Activated CD4-positive, alpha-beta T cell treated with anti-CD3 and anti-CD28 coated beads for 1 hour (primary cell): ENCODE measurements around the gene CACNA1C.

ENCODE experiments used
- DNase-seq: peaks from one replicate; pipeline ENCODE4 v3.0.0-alpha.2; 2020

The CACNA1C gene

DNA sequence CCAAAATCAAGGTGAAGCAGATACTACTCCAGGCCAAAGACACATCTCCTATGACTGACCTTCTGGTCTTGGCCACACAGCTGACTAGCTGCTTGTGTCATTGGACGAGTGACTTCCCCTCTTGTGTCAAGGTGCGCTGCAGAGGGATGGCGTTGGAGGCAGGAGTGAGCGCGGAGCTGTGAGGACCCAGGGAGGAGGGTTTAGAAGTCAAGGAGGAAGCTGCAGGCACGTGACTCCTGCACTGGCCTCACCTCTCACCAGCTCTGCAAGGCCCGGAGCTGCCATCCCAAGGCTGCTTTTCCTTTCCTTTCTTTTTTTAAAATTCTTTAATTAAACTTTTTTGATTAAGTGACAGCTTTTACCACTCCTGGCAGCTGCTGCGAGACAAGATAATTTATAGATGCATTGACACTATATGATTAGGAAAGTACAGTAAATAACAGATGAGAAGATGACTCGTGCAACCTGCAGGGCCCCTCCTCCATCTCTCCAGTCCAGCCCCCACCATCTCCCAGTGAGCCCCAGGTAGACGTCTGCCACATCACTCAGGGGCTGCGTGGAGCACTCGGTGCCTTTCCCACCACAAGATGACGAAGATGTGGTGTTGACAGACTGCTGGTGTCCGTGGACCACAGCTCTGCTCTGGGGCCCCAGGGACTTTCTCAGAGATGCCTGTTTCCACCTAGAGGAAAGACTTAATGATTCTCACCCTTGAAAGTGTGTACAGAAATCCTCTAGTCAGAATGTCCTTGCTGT, 350.6 kb downstream of the CACNA1C start:
- no peak for DNase-seq

DNA sequence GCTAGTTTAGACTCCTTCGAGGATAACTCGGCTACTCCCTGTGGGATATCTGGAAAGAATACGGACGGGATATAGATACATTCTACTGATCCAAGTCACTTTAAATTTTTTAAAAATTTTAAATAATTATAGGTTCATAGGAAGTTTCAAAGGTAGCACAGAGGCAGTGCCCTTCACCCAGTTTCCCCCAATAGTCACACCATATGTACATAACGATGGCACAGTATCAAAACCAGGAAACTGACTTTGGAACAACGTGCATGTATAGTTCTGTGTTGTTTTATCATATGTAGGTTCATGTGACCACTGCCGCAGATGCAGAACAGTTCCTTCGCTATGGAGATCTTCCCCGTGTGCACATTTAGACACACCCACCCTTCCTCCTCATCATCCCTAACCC, 352.3 kb downstream of the CACNA1C start:
- no peak for DNase-seq

DNA sequence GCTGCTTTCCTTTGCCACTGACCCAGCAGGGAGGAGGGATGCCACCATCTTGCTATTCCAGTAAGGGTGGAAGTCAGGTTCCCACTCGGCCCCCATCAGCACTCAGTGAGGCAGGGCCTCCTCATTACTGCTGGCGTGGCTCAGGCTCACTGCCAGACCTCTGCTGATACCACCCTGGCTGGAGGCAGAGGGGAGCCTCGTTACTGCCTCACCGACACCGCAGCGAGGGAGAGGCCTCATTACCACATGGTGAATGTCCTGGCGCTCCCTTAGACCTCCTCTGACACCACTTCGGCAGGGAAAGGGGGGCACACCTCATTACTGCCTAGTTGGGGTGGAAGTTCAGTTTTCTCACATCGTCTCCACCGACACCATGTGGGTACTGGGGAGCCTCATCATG, 354.1 kb downstream of the CACNA1C start:
- DNase-seq: no peak

DNA sequence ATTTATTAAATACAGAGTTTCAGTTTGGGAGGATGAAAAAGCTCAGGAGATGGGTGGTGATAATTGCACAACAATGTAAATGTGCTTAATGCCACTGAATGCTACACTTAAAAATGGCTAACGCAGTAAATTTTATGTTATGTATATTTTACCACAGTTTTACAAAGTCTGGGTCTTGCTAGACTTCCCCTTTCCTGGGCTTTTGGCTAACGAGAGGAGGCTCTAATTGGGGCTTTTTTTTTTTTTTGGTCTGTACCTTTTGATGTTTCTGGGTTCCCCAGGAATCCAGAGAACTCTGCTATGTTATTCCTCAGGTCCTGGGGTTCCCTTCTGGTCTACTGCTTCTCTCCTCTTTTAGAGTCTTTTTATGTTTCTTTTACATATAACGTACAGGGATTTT, 355.5 kb downstream of the CACNA1C start:
- no peak for DNase-seq

DNA sequence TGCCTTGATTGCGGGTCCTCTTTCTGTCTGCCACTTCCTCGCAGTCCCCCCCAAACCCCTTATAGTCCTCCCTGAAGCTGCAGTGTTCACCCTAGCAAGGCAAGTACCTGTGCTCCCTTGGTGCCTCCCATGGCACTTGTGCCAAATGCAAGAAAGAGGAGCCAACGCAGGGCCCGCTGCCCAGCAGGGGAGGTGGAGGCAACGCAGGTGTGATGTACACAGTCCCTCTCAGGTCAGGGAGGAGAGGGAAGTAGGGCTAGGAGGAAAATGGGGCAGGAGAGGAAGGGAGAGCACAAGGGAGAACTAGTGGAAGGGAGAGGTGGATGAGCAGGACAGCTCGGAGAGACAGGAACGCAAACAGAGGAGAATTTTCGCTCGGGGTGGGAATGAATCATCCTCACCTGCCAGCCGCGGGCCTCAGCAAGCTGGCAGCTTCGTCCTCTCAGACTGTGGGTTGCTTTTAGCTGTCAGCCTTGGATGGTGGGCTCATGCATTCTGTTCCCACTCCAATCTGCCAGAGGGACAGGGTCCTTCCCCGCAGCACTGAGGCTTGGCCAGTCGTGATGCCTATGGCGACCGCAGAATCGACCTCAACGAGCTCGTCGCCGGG, 357.0 kb downstream of the CACNA1C start:
- DNase-seq: no peak

DNA sequence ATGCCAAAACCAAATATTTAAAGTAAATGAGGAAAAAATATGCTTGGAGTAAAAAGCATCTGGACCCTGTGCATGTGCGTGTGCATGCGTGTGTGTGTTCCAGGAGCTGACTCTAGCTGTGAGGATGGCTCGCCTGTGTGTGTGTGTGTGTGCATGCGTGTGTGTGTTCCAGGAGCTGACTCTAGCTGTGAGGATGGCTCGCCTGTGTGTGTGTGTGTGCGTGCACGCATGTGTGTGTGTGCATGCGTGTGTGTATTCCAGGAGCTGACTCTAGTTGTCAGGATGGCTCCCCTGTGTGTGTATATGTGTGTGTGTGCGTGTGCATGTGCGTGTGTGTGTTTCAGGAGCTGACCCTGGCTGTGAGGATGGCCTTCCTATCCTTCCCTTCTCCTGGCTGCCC, 357.7 kb downstream of the CACNA1C start:
- DNase-seq: no peak

DNA sequence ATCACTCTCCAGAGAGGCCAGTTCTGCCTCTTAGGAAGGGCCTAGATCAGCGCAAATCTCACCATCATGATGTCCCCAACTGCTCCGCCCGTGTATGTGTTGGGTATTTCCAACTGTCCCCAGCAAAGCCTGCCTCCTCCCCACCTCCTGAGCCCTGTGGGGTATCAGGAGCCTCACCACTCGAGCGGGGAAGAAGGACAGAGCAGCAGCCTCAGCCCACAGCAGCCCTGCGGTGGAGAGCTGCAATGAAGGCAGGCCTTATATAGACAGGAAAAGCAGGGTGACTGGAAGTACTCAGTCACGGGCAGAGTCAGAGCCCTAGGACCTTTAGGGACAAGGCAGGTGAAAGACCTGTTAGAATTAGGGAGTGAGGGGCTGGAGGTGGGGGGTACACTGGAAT, 358.2 kb downstream of the CACNA1C start:
- DNase-seq: no peak

DNA sequence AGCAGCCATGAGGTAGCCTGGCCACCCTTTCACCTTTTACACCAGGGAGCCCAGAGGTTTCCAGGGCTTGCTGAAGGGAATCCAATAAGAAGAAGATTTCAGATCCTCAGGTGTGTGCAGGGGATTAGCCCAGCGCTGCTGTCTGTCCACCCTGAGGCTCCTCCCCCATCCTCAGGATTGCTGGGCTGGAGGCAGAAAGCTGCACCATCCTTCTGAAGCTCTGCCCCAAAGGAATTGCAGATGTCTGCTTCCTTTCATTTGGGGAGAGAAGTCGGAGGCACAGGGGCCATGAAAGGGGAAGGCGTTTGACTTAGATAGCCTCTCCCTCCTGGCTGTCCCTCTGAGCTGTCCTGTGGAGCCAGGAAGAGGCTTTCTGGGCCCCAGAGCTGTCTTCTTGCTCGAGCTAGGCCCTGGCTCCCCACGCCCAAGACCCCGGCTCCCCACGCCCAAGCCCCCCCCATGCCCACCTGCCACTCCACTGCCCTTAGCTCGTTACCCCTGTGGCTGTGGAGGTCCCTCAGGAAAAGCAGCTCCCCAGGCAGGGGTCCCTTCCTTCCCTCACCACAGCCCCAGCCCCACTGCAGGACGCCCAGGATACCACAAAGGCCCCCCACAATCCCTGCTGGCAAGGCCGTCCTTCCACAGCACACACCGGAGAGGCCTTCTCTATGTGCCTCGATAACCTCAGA, 359.0 kb downstream of the CACNA1C start:
- DNase-seq: no peak

DNA sequence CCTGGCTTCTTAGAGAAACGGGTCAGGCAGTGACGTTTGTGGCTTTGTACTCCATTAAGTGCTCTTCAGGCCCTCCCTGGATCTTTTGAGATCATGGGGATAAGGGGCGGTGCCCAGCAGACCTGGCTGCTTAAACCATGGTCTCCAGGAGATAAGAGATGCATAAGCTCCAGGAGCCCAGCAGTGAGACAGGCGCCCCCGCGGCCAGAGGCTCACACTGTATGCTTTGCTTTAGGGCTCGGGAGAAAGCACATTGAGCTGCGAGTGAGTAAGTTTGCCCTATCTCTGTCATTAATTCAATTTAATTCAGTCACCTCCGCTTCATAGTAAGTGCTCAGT, 359.5 kb downstream of the CACNA1C start:
- DNase-seq: no peak

DNA sequence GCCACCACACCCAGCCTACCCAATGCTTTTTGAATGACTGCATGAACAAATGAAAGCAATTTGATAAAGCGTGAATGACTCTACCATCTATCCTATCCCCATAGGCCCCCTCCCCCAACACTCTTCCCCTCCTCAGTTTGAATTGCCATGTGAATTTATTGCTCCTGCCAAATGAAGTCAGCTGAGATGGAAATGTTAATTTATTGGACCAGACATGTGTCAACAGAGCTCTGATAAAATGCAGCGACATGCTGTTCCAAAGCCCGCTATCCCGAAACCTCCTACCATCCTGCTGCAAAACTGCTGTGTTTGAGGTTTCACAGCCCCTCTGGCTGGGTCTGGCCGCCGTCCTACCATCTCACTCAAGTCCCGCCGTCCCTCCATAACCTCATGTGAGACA, 360.5 kb downstream of the CACNA1C start:
- DNase-seq: no peak

DNA sequence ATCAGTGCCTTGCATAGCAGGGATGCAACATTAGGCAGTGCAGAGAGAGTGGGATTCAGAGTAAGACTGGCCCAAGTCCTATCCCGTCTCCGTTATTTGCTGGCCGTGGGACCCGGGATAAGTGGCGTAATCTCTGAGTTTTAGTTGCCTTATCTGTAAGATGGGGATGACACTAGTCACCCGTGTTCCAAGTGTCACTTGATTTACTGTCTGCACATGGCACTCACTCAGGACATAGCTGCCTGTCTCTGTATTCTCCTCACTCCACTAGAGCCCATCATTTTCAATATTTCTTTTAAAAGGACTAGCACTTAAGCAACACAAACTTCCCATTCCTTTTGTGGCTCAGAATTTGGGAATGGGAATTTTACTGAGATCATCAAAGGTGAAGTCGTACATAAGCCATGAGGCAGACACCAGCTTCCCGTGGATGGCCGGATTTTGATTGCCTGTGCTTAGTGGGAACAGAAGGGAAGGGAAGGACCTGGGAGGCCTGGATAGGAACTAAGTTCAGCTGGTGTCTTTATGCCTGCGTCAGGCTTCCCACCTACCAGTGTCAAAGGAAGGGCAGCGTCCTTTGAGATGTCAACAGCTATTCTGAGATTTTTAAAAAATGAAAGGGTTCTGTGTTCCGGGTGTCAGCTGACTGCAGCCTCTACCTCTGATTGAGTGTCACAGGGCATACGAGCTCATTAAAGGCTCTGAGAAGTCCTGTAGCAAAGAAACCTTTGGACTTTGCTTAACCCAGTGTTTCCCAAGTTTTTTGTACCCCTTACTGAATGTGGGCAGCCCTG, 361.4 kb downstream of the CACNA1C start:
- no peak for DNase-seq

DNA sequence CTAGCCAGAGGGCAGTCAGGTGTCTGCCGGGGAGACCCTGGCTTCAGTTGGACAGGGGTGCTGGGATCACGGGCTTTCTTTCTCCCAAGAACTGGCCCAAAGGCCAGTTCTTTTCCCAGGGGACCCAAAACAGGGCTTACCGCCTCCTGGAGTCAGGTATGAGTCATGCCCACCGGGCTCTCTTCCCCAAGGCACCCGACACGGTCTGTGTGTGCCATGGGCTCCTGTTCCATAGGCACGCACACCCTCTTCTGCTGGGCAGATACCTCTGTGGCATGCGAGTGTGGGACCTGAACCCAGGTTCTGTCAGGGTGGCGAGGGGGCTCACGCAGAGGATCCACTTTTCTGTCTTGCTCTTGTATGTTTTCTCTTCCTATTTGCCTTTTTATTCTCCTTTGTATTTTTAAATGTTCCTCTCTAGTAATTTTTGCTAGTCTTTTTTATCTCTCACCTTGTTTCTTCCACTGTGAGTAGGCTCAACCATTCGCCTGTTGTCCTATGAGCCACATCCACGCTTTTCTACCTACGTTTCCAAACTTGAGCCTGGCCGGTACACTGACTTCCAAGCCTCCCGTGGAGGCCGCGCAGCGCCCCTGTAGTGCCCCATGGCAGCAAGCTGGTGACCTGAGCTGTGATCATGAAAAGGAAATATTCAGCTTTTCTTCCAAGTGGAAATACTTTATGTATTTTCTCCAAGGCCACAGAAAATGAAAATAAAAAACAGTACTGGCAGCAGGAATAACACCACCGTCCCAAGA, 362.2 kb downstream of the CACNA1C start:
- DNase-seq: no peak

DNA sequence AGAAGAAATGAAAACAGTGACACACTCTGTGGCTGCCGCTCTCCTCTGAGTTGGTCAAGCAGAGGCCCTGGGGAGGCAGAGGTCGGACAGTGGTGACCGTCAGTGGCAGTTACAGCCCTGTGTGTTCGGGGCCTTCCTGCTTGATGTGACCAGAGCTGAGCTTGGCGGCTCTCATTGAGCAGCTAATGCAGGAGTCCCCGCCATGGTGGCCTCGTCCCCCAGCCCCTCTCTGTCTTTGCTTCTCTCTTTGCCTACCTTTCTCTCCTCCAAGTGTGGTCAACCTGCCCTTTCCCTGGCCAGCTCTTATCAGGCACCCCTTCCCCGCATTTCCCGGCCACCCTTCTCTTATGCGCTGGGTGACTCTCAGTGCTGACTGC, 362.8 kb downstream of the CACNA1C start:
- no peak for DNase-seq

DNA sequence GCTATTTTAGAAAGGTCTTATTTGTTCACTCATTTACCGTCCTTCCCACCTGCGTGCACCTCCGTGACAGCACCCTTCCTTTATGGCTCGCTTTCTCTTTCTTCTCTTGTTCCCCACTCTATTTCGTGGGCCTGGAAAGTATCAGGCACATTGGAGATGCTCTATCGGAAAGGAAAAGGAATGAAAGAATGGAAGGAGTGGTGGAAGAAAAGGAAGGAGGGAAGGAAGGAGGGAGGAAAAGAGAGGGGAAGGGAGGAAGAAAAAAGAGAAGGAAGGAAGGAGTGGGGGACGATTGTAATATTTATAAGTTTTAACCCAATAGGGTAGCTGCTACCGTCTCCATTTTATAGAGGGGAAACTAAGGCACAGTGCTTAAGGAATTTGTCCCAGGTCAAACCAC, 363.4 kb downstream of the CACNA1C start:
- no peak for DNase-seq

DNA sequence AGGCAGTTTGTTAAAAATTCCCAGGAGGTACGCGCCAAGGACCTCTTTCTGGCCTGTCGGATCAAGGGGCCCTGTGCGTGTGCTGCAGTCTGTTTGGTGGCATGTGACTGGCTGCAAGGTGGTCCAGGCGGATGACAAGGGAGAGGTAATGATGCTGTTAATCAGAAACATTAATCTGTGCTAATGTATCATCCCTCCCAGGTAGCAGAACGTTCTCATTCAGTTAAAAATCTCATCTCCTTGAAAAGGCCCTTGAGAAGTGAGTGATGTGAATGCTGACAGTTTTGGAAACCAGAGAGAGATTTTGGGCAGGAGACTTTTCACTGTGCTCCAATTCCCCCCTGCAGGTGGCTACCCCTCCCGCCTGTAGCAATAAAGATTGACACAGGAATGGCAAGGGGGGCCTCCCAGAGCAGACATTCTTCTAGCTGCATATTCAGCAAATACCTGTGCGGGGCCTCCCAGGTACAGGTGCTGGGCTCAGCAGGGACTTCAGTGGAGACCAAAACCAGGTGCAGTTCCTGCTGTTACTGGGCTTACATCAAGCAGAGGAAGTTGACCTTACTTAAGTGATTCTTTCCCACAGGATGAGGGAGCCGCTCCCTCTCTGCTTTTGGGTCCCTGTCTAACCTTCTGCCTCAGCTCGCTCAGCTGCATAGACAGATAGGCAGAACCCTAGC, 364.8 kb downstream of the CACNA1C start:
- DNase-seq: no peak

DNA sequence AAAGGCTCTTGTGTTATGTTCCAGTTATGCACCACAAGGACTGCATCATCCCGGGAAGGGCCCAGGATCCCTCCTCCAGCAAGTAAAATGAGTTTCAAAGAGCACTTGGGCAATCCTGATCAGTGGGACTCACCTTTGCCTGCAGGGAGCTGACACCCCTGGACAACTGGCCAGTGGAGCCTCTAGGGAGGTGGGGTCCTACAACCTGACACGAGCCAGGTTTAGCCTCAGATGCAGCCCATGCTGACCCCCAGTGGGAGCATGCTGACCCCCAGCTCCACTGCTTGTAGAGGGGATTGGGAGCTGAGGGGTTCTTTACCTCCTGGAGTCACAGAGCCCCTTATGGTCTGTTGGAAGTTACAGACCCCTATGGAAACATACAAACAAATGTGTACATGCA, 365.8 kb downstream of the CACNA1C start:
- DNase-seq: no peak

DNA sequence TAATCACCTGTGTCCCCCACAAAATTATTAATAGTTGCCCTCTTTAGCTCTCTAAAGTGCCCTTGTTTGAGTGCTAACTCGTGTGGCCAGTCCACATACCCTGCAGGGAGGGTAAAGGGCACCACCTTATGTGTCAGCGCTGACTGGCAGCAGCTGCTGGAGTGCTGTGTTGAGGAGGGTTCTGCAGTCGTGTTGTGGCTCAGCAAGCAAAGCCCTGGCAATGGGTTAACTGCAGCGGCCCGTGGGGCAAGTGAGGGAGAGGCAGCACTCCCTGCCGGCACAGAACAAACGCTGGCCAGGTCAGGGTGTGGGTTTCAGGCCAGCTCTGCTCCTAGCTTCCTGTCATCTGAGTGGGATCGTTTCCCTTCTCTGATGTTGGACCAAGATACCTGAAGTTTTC, 369.8 kb downstream of the CACNA1C start:
- DNase-seq: no peak

DNA sequence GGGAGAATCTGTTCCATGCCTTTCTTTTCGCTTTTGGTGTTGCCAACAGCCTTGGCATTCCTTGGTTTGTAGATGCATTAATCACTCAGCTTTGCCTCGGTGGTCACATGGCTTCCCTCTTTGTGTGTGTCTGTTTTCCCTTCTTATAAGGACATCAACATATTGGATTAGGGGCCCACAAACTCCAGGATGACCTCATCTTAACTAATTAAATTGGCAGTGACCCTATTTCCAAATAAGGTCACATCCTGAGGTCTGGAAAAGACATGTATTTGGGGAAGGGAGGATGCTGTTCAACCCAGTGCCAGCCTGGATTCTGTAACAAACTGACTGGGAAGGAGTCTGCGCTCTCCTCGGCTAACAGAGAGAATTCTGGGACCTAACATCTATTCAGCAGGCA, 376.2 kb downstream of the CACNA1C start:
- no peak for DNase-seq

DNA sequence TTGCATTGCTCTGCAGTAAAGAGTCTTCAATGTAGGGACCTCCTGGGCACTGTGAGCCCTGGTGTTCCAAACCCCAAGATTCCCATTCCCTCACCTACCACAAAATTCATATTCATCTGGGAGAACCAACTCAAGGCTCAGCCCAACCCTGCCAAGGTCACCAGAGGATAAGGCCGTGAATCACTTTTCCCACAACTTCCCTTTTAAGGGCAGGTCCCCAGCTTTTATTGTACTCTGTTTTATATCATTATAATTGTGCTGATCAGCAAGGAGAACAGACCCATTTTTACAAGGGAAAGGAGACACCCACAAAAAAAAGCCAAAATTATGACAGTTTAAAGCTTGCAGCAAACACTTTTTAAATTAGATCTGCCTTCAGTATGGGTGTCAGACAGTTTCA, 379.0 kb downstream of the CACNA1C start:
- no peak for DNase-seq

DNA sequence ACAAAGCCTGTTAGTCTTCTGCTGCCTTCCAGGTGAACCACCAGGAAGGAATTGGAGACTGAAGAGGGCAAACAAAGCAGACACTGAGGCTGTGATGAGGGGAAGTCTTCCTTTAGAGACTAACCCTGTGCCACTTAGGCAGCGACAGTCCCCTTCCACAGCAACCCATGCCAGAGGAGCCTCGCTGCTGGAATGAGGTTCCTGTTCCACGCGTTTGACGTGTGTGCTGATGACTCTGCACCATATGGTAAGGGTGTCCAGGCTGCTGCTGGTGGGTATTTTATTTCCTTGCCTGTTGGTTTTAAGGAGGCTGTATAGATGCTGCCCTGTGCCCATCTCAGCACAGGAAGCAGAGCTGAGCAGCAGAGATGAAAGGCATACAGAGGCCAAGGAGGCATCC, 380.1 kb downstream of the CACNA1C start:
- DNase-seq: no peak

DNA sequence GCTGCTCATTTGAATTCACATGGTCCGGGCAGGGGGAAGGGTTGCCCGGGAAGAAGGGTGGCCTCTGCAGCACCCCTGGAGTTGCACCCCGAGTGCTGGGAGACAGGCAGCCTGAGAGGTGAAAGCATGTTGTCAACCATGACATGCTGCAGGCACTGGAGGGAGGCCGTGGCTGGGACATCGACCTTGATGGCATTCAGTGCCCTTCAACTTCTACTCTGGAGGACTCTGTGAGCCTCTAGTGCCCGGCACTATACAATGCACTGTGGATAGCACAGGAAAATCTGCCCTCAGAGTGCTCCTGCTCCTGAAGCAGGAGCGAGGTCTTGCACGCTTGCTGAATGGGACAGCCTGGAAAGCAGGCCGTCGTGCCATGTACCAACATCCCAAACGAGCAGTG, 382.7 kb downstream of the CACNA1C start:
- no peak for DNase-seq

DNA sequence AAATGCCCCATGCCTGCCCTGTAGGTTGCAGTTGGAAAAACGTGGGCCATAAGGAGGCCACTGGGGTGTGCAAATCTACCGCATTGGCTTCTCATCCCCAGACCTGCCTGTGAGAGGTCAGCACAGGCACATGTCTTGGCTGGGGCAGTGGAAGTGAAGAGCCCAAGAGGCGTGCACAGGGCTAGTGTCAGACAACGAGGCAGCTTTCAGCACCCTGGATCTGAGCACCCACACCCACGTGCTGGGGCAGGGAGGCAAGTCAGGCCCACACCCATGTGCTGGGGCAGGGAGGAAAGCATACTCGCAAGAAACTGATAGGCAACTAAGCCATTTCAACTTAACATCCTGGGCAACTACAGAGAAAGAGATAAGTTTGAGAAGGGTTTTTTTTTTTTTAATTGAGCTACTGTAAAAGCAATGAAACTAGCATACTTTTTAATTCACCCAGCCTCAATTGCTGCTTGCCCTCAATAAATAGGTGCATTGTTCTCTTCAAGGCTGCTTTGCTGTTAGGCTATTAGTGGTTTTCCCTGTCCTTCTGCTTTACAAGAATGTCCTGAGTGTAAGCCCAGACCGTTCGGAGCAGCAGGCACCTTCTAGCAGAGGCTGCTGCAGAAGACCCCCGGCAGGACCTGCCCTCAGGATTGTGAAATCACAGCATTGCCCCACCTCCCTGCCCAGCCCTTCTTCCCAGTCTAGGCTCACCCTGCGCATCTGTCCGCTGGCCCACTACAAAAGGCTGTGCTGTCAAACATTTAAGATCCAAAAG, 386.7 kb downstream of the CACNA1C start:
- no peak for DNase-seq
